Epithelial cell of umbilical artery (primary cell): ENCODE data around the gene GNB5. TPM values are rescaled to one million over a fixed set of nuclear protein-coding genes. Genes with fewer than 3 reads are reported as not detected.

Experiments used
- total RNA-seq: library from RNA; depleted of rRNA; stranded (reverse); fragments of >200 nt; gene quantifications from 2 replicates; pipeline ENCODE4 v1.2.3, GENCODE V29; 2014

GNB5 gene
- total RNA-seq, result 24.4 and 36.0 TPM in 2 replicates

DNA sequence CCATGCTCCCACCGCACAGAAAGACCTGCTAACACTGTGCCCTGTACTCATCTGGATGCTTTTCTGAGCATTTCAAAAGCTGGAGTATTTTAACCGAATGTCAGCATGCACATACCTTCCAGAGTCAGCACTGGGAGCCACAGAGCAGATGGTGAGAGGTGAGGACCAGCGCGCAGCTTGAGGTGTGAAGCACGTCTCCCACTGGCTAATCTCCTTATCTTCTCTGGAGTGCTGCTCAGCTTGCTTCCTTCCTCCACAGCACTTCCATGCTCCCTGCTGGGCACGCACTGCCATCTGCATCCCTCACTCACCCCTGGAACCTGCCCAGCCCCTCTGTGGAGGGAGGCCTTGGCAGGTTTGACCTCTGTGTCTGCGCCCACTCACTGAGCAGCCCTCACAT lies at the start of gene GNB5:
Gene GNB5, minus strand, starts transcription at position 186 of the 400 bp plus-strand sequence. CDS start 6,716 bp downstream, outside the sequence.

Other genes with a start within 250 kb of the GNB5 start
- gene LEO1, start 219.6 kb downstream of the GNB5 start, total RNA-seq, result 28.6 and 43.9 TPM in 2 replicates
- 40.3 and 56.4 TPM in 2 replicates for gene MAPK6, start 172.2 kb downstream of the GNB5 start, total RNA-seq
- gene BCL2L10, start 78.6 kb downstream of the GNB5 start, total RNA-seq, result 0.32 and 0.46 TPM in 2 replicates
- gene MYO5C, start 104.4 kb upstream of the GNB5 start, total RNA-seq, result 2.9 and 11.9 TPM in 2 replicates